Measurements from ENCODE around the gene OGFOD2.

OGFOD2 gene

DNA sequence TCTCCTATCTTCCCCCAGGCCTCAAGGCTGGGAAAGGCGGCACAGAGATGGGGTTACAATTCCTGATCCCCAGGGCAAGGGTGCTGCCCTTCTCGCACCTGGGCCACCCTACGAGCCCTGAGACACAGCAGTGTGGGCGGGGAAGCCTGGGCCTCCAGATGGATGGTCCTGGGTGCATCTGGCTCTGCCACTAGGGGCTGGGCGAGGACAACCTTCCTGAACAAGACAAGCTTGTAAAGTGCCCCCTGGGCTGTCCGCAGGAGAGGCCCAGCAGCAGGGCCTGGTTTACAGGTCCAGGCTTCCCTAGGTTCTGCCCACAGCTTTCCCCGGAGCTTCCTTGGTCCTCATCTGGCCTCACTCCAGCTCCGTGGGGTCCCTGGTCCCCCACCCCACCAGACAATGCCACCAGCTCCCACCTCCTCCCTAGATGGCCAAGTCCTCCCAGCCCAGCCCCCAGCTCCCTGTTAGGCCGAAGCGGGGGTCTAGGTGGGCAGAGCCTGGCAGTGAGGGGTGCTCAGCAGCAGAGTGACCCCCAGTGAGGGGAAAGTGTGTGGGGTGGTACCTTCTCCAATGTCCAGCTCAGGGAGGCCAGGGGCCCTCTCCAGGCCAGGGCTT, 14.3 kb downstream of the OGFOD2 start:
- DNase-seq (ENCODE audit: low read depth in 2 of 2): no peak

DNA sequence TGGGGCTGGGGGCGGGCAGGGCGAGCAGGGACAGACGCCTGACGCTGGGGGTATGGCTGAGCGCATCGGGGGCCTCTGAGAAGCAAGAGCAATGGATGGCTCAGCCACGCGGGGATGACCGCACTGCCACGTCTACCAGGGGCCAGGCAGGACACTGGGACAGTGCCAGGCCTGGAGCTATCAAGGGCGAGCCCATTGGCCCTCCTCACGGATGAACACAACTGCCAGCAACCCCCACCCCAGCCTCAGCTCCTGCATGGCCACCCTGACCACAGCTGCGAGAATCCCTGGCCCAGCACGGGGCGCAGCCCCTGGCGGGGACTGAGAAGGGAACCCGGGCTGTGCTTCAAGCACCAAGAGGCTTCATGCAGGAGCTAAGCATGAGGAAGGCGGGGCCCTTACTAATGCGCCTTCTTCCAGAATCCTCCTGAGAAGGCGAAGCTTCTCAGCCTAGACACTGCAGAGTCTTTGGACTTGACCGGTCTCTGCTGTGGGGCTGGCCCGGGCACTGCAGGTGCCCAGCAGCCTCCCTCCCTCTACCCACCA, 14.9 kb downstream of the OGFOD2 start:
- no peak for DNase-seq (ENCODE audit: low read depth in 2 of 2)

DNA sequence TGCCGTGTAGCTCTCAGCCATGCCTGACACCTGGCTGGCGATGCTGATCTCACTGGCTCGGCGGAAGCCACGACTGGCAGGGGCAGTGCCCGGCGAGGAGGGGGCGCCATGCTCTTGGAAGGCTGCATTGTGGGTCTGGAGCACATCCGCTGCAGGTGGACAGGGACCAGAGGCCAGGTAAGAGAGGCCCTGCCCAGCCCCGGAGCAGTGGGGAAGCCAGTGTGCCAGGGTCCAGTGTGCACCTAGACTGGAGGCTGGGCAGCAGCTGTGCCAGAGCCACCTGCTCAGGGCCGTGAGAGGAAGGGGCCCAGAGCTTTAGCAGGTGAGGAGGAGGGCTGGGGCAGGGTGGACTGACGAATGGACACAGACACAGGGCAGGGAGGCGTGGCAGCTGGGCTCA, 15.5 kb downstream of the OGFOD2 start:
- no peak for DNase-seq (ENCODE audit: low read depth in 2 of 2)

DNA sequence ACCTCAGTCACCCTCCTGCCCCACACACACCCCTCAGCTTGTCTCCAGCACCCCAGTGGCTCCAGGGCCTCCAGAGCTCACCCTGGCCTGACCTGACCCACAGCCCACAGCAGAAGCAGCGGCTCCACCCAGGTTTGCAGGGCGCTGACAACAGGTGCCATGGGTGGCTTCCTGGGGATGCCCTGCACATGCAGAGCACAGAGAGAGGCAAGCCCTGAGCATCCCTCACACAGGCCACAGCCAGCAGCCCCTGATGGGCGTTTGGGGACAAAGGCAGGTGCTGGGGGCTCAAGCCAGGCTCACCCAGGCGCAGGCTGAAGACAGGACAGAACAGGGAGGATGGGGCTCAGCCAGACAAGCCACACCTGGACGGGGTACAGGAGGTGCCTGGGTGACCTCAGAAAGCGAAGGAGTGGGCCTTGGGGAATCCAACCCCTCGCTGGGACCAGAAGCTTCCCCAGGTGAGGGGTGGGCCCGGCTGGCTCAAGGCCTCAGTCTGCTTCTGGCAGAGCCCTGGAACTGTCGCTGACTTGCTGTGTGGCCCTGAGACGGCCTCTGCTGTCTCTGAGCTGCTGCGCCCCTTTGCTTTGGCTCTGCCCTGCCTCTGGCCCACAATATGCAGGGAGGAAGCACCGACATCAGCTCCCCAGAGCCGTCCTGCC, 16.0 kb downstream of the OGFOD2 start:
- DNase-seq (ENCODE audit: low read depth in 2 of 2): no peak

DNA sequence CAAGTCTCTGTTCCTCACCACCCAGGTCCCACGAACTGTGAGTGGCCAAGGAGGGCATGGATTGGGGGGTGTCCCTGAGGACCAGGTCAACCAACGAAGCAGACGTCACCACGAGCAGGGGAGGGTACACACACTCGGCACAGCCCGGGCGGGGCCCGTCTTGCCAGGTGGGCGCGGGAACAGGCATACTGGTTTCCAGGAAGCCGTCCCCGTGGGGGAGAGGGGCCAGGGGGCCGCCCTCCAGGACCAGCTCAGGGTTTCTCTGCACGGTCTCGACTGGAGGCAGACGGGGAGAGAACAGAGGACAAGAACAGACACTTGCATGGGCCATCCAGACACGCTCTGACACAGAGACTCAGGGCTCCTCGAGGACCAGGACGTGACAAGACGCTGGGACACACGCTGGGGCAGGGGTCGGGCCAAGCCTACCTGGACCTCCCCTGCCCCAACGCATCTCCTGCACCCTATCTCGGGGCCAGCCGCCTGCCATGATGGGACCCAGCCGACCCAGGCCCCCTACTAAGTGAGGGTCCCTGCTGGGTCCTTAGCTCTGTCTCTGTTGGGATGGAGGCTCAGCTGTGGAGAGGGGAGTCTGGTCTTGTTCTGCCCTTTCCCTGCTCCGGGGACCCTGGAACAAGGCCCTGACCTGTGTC, 16.7 kb downstream of the OGFOD2 start:
- no peak for DNase-seq (ENCODE audit: low read depth in 2 of 2)

DNA sequence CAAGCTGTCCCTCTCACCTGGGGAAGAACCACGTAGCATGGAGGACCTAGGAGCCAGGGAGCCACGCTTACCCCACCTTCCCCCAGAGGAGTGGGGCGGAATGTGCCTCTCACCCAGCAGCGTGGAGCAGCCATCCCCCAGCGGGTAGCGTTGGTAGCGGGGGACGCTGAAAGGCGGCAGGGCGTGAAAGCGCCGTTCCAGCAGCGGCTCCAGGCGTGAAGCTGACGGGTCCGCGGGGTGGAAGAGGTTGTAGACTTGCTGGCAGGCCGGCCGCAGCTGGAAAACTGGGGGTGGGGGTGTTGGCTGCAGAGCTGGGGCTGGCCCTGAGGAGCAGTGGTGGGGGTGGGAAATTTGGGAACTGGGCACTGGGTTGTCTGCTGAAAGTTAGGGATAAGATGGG, 17.3 kb downstream of the OGFOD2 start:
- DNase-seq (ENCODE audit: low read depth in 2 of 2): no peak

DNA sequence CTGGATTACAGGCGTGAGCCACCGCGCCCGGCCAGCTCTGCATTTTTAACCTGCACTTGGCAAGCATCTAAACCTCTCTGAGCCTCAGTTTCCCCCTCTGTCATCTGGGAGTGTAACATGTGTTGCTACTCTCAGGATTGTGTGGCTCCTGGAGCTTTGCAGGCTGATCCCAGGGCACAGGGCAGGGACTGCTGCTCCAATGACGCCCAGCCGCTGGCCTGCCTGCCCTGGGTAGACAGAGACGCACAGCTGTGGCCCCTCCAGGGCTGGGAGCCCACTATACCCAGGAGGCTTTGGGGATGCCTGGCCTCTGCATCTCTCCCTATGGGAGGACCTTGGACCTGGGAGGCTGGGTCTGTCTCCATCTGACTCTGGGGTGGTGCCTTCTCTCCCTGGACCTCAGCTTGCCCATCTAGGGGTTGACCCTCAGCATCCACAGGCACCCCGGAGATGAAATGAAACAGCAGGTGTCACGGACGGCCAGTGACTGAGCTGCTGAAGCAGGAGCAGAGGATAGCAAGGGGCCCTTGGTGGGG, 19.2 kb downstream of the OGFOD2 start:
- no peak for DNase-seq (ENCODE audit: low read depth in 2 of 2)

DNA sequence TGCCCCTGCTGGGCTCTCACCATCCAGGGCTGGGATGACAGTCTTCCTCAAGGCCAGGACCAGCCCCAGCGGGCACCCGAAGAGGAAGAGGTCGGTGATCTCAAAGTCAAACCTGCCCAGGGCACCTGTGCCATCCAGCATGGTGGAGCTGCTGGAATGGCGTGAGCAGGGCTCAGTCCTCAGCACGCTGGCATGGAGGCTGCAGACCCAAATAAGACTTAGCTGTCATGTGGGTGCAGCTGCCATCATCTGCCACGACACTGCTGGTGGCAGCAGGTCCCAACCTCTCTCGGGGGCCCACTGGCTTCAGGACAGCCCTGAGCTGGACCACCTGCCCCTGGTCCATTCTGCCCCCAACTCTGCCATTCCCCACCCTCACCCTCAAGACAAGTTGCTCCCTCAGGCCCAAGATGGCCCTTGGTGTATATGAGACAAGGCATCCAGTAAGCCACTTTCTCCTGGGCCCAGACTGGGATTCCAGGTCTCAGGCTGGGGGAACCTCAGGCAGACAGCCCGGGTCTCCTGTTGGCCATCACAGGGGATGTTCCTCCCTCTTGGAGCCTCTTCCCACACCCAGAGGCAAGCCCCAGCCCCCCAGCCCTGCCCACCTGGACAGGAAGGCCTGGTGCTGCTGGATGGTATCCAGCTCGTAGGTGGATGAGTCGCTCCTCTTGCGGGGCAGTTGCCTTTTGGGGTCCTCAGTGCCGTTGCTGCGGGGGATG, 19.9 kb downstream of the OGFOD2 start:
- DNase-seq (ENCODE audit: low read depth in 2 of 2): no peak

DNA sequence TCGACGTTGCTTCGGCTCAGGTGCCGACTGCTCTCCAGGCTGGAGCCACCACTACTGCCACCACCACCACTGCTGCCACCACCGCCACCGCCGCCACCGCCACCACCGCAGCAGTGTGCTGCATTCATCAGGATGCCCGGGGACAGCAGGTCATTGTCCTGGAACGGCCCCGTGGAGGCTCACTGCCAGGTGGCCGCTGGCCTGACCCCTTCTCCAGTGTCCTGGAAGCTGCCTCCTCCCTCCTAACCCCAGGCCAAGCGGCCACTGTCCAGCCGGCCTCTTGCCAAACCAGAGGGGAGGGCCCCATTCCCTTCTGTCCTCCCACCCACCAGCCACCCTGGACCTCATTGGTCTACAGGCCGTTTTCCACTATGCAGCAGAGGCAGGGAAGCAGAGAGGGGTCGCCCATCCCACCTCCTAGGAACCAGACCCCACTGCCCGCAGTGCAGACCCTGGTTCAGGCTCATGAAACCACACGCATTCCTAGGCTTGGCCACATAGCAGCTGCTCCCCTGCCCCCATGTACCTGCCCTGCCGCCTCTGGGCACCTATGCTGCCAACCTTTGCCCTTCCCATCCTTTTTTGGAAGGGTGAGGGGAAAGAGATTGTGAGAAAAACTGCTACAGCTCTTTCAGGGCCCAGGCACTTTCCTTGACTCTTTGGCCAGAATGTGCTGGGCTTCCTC, 20.6 kb downstream of the OGFOD2 start:
- DNase-seq (ENCODE audit: low read depth in 2 of 2): no peak

DNA sequence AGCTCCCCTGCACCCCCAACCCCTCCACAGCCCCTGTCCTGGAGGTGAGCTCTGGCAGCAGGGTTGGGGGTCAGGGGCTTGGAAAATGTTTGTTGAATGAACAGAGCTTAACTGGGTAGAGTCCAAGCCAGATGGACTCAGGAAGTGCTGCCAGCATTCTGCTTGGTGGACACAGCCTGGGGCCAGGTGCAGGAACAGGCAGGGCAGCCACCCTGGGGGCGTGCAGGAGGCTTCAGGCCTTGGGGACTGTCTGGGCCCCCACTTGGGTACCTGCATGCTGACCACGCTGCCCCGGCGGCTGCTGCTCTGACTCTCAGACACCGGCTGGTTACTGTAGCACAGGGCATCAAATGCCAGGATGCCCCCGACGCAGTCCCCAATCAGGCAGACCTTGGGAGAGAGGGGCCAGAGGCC, 21.2 kb downstream of the OGFOD2 start:
- DNase-seq (ENCODE audit: low read depth in 2 of 2): no peak

DNA sequence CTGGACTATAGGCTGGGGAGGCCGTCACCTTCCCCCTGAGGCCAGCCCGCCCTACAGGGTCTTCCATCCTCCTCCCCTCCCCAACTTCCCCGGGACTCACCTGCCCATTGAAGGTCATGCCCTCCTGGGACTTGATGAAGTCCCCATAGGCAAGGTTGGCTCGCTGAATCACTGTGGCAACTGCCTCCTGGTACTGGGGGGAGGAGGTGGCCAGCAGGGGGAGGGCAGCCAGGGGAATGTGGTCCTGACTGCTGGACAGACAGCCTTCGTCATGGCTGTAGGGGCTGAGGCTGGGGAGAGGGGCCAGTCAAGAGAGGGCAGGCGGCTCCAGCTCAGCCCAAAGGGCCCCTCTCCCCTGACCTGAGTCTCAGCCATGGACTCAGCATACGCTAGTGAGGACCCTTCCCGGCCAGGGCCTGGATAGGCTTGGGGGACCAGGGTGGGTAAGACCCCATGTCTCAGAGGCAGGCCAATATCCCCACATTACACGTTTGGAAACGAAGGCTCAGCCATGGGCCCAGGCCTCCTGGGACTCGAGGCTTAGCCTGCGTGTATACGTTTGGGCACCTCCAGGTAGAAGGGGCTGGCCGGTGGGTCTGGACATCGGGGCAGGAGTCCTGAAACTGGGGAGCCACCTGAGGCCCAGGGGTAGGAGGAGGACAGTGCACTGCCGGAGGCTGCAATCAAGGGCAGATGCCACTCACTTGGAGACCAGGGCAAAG, 21.7 kb downstream of the OGFOD2 start:
- no peak for DNase-seq (ENCODE audit: low read depth in 2 of 2)

DNA sequence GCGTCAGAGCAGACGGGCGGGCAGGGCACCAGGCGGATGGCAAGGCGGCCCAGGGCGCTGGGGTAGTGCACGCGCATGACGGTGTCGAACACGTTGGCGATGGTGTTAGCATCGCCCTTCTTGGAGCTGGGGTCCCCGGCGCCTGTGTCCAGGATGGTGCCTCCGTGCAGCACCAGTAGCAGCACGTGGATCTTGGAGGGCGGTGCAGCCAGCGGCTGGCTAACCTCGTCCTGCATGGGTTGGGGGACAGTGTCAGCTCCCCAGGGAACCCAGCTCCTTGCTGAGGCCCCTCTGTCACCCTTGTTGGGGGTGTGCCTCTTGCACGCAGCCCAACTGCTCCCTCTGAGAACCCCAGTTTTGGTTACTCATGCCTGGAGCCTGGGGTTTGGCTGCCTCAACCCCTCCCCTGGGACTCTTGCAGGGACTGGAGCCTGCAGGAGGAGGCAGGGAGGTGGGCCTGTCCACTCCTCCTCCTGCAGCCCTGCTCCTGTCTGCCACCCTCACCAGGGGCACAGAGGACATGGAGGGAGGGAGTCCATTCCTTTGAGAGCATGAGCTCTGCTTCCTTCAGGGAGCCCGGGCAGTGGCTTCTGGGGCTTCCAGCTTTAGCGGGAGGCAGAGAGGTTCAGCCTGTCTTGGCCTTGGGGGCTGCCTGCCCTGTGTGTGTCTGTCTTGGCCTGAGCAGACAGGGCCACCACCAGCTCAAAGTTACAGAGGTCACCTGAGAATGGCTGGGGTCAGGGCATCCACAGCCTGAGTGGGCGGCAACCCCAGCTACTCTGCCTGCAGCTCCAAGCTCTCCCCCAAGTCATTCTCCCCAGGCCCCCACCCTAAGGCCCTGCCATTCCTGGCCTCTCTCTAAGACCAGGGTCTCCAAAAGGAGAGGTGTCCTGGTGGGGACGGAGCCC, 22.6 kb downstream of the OGFOD2 start:
- no peak for DNase-seq (ENCODE audit: low read depth in 2 of 2)

DNA sequence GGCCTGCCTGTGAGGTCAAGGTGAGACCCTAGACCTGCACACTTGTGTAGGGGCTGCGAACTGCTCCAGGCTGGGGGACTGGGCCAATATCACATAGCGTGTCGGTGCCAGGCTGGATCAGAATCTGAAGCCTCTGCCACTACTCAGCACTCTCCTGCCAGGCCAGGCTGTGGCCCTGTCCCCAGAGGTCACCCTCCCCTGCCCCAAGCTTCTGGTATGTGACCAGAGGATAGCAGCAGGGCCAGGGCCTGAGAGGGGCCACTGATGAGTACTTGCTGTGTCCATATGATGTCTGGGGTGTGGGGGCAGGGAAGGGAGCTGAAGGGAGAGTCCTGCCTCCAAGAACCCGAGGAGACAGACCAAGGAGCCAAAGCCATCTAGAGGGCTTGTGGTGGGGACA, 23.3 kb downstream of the OGFOD2 start:
- DNase-seq (ENCODE audit: low read depth in 2 of 2): no peak

DNA sequence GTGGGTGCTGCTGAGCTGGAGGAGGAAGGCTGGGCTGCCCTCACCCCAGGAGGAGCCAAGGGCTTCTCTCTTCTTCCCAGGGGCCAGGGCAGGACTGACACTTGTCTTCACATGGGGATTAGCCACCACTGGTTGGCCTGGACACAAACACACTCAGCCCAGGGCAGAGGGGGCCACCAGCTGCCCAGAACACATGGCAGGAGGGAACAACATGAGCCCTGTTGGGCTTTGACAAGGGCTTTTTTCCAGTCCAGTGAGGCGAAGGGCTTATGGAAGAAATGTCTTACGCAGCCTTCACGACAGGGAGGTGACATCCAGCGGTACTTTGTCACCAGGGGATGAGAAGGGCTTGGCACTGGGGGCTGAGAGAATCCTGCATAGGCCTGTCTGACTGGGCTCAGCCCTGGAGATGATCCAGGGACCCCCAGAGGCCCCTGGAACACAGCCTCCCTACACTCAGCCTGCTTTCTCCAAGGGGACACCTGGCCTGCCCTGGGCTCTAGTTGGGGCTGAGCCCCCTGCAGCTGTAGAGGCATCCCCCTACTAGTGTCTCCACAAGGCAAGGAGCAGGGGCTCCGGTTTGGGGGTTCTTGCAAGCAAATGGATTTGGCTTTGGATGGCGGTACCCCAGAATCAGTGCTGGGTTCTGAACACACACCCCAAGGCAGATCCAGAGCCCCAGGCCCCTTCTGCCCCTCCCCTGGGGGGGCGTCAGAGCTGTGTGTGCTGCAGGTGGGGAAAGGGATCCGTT, 24.3 kb downstream of the OGFOD2 start:
- no peak for DNase-seq (ENCODE audit: low read depth in 2 of 2)

DNA sequence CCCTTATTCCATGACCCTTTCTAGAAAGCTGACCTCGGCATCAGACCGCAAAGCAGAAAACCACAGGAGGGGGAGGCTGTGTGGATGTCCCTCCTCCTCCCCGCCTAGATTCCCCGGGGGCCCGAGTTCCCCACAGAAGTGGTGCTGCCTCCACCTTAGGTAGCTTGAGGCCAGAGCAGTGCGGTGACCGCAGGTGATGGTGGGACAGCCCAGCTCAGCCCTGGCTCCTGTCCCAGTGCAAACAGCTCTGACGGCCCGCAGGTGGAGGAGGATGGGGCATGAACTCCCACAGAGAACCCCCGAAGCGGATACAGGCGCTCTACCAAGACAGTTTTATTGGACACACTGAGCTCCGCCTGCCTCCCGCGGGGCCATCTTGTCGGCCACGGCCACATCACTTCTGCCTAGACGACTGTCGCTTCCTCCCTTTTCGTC, 25.0 kb downstream of the OGFOD2 start:
- DNase-seq (ENCODE audit: low read depth in 2 of 2): no peak

DNA sequence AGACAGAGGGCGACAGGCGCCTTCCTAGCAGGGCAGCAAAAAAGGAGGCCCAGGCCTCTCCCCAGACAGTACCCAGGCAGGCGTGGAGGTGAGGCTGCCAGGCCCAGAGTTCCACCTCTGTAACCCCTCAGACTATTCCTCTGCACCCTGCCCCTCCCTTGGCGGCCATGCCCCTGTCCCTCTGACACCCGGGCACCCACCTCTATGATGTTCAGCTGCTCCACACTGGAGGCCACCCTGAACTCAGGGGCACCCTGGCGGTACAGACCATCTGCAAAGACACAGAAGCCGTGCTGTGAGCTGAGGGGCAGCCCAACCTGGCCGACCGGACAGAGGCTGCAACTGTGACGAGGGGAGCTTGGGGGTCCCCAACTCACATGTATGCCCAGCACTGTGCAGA, 25.5 kb downstream of the OGFOD2 start:
- DNase-seq (ENCODE audit: low read depth in 2 of 2): no peak

DNA sequence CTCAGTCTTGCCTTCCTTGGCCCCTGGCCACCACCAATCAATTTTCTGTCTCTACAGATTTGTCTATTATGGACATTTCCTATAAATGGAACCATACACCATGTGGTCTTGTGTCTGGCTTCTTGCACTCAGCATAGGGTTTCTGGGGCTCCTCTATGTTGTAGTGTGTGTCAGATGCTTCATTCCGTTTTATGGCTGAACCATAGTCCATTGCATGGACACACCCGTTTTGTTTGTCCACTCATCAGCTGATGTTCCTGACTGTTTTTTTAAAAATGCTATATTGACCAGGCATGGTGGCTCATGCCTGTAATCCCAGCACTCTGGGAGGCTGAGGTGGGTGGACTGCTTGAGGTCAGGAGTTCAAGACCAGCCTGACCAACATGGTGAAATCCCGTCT, 26.4 kb downstream of the OGFOD2 start:
- DNase-seq (ENCODE audit: low read depth in 2 of 2): no peak

DNA sequence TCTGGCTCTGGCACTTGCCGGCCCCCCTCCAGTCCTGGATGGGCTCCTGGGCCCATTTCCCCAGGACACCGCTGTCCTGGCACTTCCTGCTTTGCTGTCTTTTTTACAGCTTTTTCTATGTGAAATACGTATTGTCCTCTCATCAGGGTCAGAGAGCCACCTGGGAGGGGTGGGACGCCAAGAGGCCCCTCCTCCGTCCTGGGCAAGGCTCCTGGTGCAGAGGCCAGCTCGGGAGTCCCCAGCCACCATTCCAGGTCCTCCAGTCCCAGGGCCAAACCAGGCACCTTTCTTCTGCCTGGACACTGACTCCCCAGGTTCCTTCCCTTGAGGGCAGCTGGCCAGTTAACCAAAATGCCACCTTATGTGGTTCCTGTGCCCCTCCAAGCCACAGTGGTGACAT, 28.2 kb downstream of the OGFOD2 start:
- DNase-seq (ENCODE audit: low read depth in 2 of 2): no peak

DNA sequence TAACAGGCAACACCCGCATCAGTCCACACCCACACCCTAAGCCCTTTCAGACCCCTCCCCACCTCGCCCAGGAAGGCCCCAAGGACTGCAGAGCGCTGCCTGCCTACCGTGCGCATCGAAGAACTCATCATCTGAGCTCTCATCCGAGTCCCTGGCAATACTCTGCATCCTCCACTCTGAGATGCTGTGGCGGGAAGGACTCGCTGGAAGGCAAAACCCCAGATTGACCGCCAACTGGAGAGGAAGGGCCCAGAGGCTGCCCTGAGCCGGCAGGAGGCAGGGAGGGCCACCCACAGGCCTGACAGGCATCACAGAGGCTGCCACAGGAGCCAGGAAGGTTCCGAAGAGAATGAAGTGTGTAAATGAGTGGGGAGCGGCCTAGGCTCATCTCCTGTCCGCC, 29.2 kb downstream of the OGFOD2 start:
- no peak for DNase-seq (ENCODE audit: low read depth in 2 of 2)
